Measurements from ENCODE around the gene FBXL20.

DNA sequence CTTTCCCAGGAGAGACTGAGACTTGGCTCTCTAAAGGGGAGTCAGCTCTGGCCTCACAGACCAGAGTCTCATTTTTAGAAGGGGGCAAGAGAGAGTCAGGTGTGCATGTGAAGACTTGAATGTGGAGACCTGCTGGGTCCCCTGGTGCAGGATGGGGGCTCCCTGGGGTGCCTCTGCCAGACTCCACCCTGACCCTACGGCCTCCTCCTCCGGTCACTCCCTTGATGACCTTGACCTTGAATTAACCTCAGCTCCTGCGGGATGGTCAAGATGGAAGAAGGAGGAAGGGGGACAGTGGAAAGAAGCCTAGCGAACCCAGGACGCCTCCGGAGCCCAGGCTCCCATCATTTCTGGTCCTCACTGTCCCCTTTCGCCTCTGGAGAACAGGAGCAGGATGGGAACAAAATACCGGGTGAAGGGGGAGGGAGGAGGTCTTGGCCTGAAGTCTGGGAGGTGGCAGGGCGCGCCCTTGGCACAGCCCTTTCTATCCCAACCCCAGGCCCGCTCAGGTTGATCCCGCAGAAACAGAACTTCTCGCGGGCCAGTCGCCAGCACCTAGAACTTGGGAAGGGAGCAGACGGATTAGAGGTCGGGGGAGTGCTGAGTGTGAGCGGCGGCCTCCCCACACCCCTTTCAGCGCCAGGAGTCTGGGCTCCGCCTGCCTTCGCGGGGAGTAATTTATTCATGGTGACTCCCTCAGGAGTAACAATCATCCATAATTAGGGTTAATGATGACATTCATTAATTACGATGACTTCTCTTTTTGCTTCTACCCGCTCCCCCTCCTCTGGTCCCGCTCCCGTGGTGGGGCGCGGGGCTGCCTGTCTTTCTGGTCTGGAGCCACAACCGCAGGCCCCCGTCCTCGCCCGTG is 177.3 kb downstream of the FBXL20 start:
- TF ChIP-seq, protein P1, sequence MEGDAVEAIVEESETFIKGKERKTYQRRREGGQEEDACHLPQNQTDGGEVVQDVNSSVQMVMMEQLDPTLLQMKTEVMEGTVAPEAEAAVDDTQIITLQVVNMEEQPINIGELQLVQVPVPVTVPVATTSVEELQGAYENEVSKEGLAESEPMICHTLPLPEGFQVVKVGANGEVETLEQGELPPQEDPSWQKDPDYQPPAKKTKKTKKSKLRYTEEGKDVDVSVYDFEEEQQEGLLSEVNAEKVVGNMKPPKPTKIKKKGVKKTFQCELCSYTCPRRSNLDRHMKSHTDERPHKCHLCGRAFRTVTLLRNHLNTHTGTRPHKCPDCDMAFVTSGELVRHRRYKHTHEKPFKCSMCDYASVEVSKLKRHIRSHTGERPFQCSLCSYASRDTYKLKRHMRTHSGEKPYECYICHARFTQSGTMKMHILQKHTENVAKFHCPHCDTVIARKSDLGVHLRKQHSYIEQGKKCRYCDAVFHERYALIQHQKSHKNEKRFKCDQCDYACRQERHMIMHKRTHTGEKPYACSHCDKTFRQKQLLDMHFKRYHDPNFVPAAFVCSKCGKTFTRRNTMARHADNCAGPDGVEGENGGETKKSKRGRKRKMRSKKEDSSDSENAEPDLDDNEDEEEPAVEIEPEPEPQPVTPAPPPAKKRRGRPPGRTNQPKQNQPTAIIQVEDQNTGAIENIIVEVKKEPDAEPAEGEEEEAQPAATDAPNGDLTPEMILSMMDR (IDR thresholded peaks at IDR 0.05 in 2 of 3, conservative IDR thresholded peaks at IDR 0.05 in 1 of 3; ENCODE audit: control insufficient read depth in 2 of 3, extremely low read depth in 1 of 3, insufficient read depth in 1 of 3, low read depth in 3 of 3, low read length in 3 of 3), result no peak
- TF ChIP-seq, protein P2, sequence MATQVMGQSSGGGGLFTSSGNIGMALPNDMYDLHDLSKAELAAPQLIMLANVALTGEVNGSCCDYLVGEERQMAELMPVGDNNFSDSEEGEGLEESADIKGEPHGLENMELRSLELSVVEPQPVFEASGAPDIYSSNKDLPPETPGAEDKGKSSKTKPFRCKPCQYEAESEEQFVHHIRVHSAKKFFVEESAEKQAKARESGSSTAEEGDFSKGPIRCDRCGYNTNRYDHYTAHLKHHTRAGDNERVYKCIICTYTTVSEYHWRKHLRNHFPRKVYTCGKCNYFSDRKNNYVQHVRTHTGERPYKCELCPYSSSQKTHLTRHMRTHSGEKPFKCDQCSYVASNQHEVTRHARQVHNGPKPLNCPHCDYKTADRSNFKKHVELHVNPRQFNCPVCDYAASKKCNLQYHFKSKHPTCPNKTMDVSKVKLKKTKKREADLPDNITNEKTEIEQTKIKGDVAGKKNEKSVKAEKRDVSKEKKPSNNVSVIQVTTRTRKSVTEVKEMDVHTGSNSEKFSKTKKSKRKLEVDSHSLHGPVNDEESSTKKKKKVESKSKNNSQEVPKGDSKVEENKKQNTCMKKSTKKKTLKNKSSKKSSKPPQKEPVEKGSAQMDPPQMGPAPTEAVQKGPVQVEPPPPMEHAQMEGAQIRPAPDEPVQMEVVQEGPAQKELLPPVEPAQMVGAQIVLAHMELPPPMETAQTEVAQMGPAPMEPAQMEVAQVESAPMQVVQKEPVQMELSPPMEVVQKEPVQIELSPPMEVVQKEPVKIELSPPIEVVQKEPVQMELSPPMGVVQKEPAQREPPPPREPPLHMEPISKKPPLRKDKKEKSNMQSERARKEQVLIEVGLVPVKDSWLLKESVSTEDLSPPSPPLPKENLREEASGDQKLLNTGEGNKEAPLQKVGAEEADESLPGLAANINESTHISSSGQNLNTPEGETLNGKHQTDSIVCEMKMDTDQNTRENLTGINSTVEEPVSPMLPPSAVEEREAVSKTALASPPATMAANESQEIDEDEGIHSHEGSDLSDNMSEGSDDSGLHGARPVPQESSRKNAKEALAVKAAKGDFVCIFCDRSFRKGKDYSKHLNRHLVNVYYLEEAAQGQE (IDR thresholded peaks at IDR 0.05; ENCODE audit: low read depth, low read length), result no peak
- TF ChIP-seq CBX3 (IDR thresholded peaks at IDR 0.05; ENCODE audit: borderline replicate concordance, low read depth) (no peak), ZBED1 (IDR thresholded peaks at IDR 0.05; ENCODE audit: borderline replicate concordance) (no peak), POLR2AphosphoS5 (IDR thresholded peaks at IDR 0.05; ENCODE audit: low read length) (no peak), SP1 (IDR thresholded peaks at IDR 0.05; ENCODE audit: low read depth, low read length) (no peak), SPI1 (IDR thresholded peaks at IDR 0.05; ENCODE audit: borderline replicate concordance, insufficient read depth, low read depth, low read length) (no peak), EZH2 (IDR thresholded peaks at IDR 0.05; ENCODE audit: borderline replicate concordance, control insufficient read depth, low read depth, low read length) (no peak), CREB1 (IDR thresholded peaks at IDR 0.05; ENCODE audit: low read depth) (no peak), ZNF24 (IDR thresholded peaks at IDR 0.05) (no peak), EP300 (IDR thresholded peaks at IDR 0.05; ENCODE audit: borderline replicate concordance in 1 of 2, control insufficient read depth in 1 of 2, low read depth in 2 of 2, low read length in 2 of 2) (no peak), CEBPB (IDR thresholded peaks at IDR 0.05; ENCODE audit: borderline replicate concordance in 1 of 2, low read depth in 2 of 2, low read length in 2 of 2) (no peak)
- TF ChIP-seq, protein P3, sequence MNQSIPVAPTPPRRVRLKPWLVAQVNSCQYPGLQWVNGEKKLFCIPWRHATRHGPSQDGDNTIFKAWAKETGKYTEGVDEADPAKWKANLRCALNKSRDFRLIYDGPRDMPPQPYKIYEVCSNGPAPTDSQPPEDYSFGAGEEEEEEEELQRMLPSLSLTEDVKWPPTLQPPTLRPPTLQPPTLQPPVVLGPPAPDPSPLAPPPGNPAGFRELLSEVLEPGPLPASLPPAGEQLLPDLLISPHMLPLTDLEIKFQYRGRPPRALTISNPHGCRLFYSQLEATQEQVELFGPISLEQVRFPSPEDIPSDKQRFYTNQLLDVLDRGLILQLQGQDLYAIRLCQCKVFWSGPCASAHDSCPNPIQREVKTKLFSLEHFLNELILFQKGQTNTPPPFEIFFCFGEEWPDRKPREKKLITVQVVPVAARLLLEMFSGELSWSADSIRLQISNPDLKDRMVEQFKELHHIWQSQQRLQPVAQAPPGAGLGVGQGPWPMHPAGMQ (IDR thresholded peaks at IDR 0.05; ENCODE audit: borderline replicate concordance), result no peak
- TF ChIP-seq, protein P4, sequence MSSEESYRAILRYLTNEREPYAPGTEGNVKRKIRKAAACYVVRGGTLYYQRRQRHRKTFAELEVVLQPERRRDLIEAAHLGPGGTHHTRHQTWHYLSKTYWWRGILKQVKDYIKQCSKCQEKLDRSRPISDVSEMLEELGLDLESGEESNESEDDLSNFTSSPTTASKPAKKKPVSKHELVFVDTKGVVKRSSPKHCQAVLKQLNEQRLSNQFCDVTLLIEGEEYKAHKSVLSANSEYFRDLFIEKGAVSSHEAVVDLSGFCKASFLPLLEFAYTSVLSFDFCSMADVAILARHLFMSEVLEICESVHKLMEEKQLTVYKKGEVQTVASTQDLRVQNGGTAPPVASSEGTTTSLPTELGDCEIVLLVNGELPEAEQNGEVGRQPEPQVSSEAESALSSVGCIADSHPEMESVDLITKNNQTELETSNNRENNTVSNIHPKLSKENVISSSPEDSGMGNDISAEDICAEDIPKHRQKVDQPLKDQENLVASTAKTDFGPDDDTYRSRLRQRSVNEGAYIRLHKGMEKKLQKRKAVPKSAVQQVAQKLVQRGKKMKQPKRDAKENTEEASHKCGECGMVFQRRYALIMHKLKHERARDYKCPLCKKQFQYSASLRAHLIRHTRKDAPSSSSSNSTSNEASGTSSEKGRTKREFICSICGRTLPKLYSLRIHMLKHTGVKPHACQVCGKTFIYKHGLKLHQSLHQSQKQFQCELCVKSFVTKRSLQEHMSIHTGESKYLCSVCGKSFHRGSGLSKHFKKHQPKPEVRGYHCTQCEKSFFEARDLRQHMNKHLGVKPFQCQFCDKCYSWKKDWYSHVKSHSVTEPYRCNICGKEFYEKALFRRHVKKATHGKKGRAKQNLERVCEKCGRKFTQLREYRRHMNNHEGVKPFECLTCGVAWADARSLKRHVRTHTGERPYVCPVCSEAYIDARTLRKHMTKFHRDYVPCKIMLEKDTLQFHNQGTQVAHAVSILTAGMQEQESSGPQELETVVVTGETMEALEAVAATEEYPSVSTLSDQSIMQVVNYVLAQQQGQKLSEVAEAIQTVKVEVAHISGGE (CRISPR knock-in tag; IDR thresholded peaks at IDR 0.05), result no peak

Measured in GM12878 (cell line).